ENCODE data around the gene EPAS1.

Gene EPAS1

DNA sequence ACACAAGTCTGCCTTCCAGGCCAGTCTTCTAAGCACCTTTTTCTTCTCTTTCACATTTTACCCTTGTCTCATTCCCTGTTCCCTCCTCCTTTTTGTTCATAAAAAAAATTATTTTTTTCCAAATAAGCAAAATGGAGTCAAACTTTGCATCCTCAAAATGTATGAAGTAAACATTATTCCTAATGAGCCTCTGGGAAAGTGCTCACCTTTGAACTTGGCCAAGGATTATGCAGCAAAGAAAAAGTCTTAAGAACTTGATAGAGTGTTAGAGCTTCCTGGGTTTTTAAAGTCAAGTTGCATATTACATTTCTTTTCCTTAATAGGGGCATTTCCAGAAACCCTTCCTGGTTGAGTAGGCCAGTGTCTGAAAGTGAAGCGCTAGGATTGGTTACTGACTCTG, 31.6 kb downstream of the EPAS1 start:
- DNase-seq (ENCODE audit: insufficient read length, low spot score) (no peak), FAIRE-seq (no peak)
- TF ChIP-seq, protein P1, sequence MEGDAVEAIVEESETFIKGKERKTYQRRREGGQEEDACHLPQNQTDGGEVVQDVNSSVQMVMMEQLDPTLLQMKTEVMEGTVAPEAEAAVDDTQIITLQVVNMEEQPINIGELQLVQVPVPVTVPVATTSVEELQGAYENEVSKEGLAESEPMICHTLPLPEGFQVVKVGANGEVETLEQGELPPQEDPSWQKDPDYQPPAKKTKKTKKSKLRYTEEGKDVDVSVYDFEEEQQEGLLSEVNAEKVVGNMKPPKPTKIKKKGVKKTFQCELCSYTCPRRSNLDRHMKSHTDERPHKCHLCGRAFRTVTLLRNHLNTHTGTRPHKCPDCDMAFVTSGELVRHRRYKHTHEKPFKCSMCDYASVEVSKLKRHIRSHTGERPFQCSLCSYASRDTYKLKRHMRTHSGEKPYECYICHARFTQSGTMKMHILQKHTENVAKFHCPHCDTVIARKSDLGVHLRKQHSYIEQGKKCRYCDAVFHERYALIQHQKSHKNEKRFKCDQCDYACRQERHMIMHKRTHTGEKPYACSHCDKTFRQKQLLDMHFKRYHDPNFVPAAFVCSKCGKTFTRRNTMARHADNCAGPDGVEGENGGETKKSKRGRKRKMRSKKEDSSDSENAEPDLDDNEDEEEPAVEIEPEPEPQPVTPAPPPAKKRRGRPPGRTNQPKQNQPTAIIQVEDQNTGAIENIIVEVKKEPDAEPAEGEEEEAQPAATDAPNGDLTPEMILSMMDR (IDR thresholded peaks at IDR 0.05; ENCODE audit: insufficient read depth, missing control alignments) = no peak

DNA sequence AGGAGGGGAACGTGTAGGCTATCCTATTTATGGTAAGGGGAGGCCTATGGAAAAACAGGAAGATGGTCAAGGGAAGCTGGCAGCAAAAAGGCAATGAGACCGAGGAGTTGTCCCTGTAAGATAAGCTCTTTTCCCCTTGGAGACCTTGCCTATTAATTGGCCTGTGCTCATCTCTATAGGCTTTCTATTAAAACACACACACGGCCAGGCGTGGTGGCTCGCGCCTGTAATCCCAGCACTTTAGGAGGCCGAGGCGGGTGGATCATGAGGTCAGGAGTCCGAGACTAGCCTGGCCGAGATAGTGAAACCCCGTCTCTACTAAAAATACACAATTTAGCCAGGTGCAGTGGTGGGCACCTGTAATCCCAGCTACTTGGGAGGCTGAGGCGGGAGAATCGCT, 32.1 kb downstream of the EPAS1 start:
- DNase-seq (ENCODE audit: insufficient read length, low spot score) = no peak
- FAIRE-seq = no peak
- TF ChIP-seq, protein P1 (IDR thresholded peaks at IDR 0.05; ENCODE audit: insufficient read depth, missing control alignments) = no peak

DNA sequence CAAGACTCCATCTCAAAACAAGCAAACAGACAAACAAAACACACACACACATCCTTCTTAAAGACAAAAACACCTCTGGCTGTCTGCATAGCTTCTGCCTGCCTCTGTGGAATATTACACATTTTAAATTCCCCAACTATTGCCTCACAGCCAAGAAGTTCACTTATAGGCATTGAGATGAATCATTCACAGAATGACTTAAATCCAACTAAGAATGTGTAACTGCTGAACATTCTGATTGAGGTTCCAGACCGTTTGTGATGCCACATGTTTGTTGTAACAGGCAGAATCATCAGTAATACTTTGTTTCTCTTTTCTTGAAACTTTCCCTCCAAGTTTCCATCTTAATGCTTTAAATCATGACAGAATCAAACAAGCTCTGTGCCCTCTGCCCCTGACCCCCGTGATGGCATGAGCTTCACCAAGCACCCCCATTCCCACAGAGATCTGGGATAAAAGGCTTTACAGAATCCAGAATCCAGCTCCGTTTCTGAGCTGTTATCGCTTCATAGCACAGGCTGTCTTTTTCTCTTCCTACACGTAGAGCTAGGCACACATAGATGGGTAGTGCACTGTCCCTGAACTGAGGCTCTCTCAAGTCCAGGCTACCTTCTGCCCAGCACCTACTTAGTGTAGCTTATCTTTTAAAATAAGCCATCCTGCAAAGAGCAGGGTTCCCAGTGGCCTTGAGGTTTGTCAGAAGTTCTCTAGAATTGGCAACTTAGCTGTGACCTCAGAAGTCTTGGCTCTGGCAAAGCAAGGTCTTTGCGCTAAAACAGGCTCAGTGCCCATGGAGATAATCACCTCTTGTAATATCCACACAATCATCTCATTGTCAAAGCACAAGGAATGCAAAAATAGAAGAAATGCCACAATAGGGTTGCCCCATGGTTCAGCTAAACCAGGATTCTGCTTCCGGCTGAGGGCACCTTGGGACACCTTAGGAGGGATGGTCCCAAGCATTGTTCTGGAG, 32.9 kb downstream of the EPAS1 start:
- DNase-seq (ENCODE audit: insufficient read length, low spot score) = no peak

DNA sequence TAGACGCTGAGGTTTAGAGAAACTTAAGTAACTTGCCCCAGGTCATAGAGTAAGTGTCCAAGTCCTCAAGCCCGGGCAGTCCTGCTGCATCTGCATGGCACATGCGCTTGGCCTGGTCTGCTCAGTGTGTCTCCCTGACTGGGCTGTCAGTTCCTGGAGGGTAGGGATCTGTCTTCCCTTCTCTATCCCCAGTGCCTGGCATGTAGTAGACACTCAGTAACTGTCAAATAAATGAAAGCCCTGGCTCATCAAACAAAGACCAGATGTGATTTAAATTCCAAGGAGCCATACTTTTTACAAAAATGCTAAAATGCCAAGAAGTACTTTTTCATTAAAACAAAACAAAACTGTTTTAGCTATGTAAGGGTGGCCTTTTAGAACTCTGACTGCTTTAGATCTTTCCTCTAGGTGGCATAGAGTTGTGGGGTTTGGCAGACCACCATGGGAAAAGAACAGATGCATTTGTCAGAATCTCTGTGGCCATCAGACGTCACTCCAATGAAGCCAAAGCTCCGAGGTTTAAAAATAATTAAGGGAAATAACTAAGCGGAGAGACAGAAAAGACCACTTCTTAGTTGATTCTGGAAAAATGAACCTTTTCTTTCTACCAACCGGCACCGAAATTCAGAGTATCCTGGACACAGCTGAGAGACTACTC, 34.0 kb downstream of the EPAS1 start:
- FAIRE-seq (no peak), DNase-seq (ENCODE audit: insufficient read length, low spot score) (no peak)
- TF ChIP-seq, protein P1 (IDR thresholded peaks at IDR 0.05; ENCODE audit: insufficient read depth, missing control alignments) = no peak

More for the DNA sequence above, 32.9 kb downstream of the EPAS1 start:
- TF ChIP-seq, protein P1 (IDR thresholded peaks at IDR 0.05; ENCODE audit: insufficient read depth, missing control alignments) = no peak
- no peak for FAIRE-seq

DNA sequence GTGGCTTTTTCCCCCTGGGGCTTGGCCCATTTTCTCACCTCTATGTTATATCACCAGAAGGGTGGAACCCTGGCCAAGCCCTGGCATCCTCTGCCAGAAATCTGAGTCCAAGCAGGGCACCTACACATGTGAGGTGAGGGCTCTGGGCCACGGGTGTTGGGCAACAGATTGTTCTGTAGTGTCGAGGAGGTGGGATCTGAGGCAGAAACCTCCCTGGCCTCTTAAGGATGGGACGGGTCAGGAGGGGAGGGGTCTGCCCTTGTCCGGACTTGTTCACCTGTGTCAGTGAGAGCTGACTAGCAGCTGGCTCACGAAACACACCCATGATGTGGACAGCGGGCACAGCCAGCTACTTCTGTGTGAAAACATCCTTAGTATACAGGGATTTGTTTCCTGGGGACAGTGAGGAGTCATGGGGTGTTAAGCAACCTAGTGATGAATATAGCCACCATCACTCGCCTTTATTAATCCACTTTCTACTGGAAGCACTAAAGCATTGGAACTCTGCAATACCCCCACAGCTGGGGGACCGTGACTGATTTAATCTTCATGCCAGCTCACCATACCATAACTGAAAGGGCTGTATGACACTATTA, 35.6 kb downstream of the EPAS1 start:
- FAIRE-seq (no peak), DNase-seq (ENCODE audit: insufficient read length, low spot score) (no peak)
- TF ChIP-seq, protein P1 (IDR thresholded peaks at IDR 0.05; ENCODE audit: insufficient read depth, missing control alignments) = no peak

DNA sequence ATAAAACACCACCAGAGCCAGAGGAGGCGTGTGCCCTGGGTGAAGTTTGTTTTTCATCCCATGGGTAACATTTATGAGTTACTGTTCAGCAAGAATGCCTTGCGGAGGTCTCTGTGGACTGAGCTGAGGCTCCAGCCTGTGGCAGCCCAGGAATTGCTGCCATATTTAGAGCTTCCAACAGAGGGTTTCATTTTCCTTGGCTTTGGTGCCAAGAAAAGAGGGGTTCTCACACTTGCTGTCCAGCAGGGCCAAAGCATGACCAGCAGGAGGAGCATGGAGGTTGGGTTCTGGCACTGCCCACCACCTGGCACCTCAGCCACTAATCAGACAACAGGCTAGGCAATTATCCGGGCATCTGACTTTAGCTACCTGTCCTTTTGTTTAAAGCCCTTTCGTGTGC, 36.7 kb downstream of the EPAS1 start:
- FAIRE-seq = no peak
- TF ChIP-seq, protein P1 (IDR thresholded peaks at IDR 0.05; ENCODE audit: insufficient read depth, missing control alignments) = no peak
- DNase-seq (ENCODE audit: insufficient read length, low spot score) = no peak

Measured in D721Med (cell line).